ENCODE results near the gene FSTL4.

DNA sequence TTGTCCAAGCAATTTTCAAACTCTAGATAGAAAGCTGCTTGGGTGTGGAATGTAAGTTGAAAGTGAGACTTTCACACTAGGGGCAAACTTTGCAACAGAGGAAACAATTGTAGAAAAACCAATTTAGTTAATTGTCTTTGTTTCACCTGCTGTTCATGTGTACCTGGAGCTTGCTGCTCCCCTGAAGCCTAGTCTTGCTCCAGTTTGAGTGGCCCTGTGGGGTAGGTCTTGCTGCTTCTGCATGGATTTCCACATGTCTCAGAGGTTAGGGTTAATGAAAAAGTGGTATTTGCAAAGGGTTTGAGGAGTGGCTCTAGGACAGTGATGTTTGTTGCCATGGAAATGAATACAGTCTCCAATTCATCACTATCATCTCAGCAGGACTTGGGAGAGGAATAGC is 182.2 kb downstream of the FSTL4 start:
- TF ChIP-seq CTCF (IDR thresholded peaks at IDR 0.05), result no peak
- no peak for TF ChIP-seq POLR2AphosphoS5 (IDR thresholded peaks at IDR 0.05)
- no peak for TF ChIP-seq POLR2A (IDR thresholded peaks at IDR 0.05; ENCODE audit: low read depth)
- no peak for TF ChIP-seq EP300 (IDR thresholded peaks at IDR 0.05)
